Stimulated activated effector memory CD8-positive, alpha-beta T cell treated with anti-CD3 and anti-CD28 coated beads, Interleukin-12 subunit alpha, Interleukin-12 subunit beta, amount 100 ng/mL, for 72 hours (primary cell): ENCODE results near the gene FBXW4.
A peak's percentile ranks its signal among the peaks of the same experiment; 100 is the strongest.

Experiments
- ATAC-seq: fragments of 150-1000 bp; cut with Tn5 transposase; 2 replicates; pipeline ENCODE4 v1.10.0; 2021
- DNase-seq, 2 donors: peaks; one replicate each; pipeline ENCODE4 v3.0.0; 2021 to 2022; ENCODE audit warnings: low spot score in 2 of 2
- H3K27ac Mint-ChIP-seq: one replicate; pipeline ENCODE4 v1.8.0; 2022; ENCODE audit warnings: mild to moderate bottlenecking, mixed read lengths
- H3K36me3 Mint-ChIP-seq: one replicate; pipeline ENCODE4 v1.8.0; 2022; ENCODE audit warnings: mild to moderate bottlenecking, mixed read lengths
- H3K4me1 Mint-ChIP-seq: one replicate; pipeline ENCODE4 v1.8.0; 2022; ENCODE audit warnings: mixed read lengths
- H3K4me3 Mint-ChIP-seq: one replicate; pipeline ENCODE4 v1.8.0; 2022; ENCODE audit warnings: mild to moderate bottlenecking, mixed read lengths
- H3K9me3 Mint-ChIP-seq: one replicate; pipeline ENCODE4 v1.8.0; 2022; ENCODE audit warnings: mixed read lengths

Gene FBXW4

GRCh38 chr10:101618871-101619270 is 76.1 kb downstream of the FBXW4 start:
- Mint-ChIP-seq H3K27ac (peak overlapping the region; percentile 81), H3K9me3 (no peaks in the 10 kb centered on the region), H3K36me3 (peaks cover 59% of the 10 kb centered on the region), H3K4me3 (no peak overlapping the region), H3K4me1 (peaks cover 11% of the 10 kb centered on the region)
- ATAC-seq: no peak
- no peak for DNase-seq

GRCh38 chr10:101617824-101618568 is 77.0 kb downstream of the FBXW4 start:
- DNase-seq (no peak), ATAC-seq (no peak)
- H3K9me3 Mint-ChIP-seq: no peaks in the 10 kb centered on the region
- H3K27ac Mint-ChIP-seq: peak overlapping the region; percentile 82
- H3K4me1 Mint-ChIP-seq: peaks cover 11% of the 10 kb centered on the region
- H3K36me3 Mint-ChIP-seq: peaks cover 51% of the 10 kb centered on the region
- H3K4me3 Mint-ChIP-seq: no peak overlapping the region

- Mint-ChIP-seq H3K4me1 (peaks cover 11% of the 10 kb centered on the region), H3K9me3 (no peaks in the 10 kb centered on the region), H3K27ac (peak overlapping the region; percentile 82), H3K36me3 (peaks cover 43% of the 10 kb centered on the region), H3K4me3 (no peak overlapping the region)
- DNase-seq: no peak
- no peak for ATAC-seq
These were observed 77.7 kb downstream of the FBXW4 start for GRCh38 chr10:101617102-101617823.

DNA sequence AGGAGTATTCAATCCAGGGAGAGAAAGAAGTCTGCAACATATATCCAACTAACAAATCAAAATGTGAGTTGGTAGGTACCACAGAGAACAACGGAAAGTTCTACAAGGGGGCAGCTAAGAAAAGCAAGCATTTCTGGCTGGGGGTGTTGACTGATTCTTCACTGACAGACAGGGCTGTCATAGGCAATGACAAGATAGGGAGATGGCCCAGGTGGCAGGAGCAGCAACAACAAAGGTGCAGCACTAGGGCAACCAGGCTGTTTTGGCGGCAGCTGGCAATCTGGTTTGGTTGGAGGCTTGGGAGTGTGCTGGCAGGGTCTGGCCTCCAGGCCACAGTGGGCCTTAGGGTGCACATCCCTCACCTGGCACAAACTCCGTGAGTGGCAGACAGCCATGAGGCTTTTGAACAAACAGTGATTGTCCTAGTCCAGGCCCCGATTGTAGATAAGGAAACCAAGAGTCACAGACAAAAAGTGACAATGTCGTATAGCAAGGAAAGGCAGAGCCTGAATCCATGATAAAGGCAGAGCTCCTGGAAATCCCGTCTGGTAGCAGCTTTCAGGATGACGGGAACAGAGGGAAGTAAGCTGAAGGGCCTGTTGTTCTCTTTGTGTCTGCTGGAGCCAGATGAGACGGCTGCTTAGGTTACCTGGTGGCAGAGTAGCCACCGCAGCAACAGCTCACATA is 78.4 kb downstream of the FBXW4 start:
- ATAC-seq: no peak
- peaks cover 14% of the 10 kb centered on the region for H3K4me1 Mint-ChIP-seq
- DNase-seq: no peak
- H3K36me3 Mint-ChIP-seq: peaks cover 40% of the 10 kb centered on the region
- H3K4me3 Mint-ChIP-seq: no peak overlapping the region
- peak overlapping the region; percentile 84 for H3K27ac Mint-ChIP-seq
- H3K9me3 Mint-ChIP-seq: no peaks in the 10 kb centered on the region

GRCh38 chr10:101615525-101616116 is 79.3 kb downstream of the FBXW4 start:
- no peaks in the 10 kb centered on the region for H3K9me3 Mint-ChIP-seq
- H3K36me3 Mint-ChIP-seq: peaks cover 39% of the 10 kb centered on the region
- H3K4me1 Mint-ChIP-seq: peaks cover 17% of the 10 kb centered on the region
- no peak overlapping the region for H3K4me3 Mint-ChIP-seq
- ATAC-seq (no peak), DNase-seq (no peak)
- peak overlapping the region; percentile 84 for H3K27ac Mint-ChIP-seq

DNA sequence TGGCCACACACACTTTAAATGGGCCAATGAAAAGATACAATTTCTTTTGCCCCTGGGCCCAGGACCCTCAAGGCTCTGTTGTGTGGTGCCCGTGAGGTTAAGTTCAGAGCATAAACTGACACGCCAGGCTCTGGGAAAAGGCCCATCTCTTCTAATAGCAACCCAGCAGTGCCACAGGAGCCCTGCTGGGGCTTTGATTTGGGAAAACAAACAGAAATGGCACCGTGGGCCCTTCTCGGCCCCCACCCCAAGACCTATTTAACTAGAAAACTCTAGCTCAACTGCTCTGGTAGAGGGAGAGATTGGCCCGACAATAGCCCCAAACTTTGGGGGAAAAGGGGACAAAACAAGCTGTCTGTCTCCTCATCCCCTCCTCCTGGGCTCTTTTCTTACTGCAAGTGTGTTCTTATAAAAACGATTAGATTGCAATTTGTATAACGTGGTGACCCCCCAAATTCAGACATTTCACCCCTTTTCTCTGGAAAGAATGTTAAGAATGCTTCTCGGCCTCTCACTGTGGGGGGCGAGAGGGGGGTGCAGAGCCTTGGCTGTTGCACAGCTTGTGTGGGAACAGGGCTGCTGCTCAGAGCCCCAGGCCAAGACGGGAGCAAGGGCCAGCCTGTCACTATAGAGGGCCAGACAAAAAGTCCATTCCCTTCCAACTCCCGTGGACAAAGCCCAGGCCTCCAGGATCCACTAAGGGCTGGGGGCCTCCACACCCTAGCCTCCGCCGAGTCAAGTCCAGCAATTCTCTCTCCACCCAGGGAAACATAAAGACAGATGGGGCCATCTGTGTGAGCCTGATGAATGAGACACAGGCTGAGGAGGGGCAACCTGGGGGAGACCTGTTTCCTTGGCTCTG is 80.1 kb downstream of the FBXW4 start:
- DNase-seq (no peak), ATAC-seq (no peak)
- Mint-ChIP-seq H3K36me3 (peaks cover 40% of the 10 kb centered on the region), H3K27ac (peak overlapping the region; percentile 84), H3K4me1 (peaks cover 17% of the 10 kb centered on the region), H3K4me3 (no peak overlapping the region), H3K9me3 (no peaks in the 10 kb centered on the region)

DNA sequence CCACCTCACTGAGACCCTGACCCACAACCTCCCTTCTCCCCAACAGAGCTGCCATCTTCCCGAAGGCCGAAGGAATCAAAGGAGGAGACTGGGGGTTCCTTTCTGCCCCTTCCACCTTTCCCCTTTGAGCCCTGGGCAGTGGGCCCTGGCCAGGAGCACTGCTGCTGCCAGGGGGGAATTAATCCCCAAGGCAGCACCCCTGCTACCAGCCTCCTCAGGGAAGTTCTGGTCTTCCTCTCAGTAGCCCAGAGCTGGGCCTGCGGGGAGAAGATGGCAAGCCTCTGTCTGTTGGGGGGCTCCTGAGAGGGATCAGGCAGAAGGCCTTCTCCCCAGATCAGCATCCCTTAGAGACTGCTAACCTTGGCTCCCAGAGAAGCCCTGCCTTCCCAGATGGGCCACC is 81.3 kb downstream of the FBXW4 start:
- no peaks in the 10 kb centered on the region for H3K9me3 Mint-ChIP-seq
- DNase-seq (no peak), ATAC-seq (no peak)
- no peak overlapping the region for H3K4me3 Mint-ChIP-seq
- H3K36me3 Mint-ChIP-seq: peaks cover 37% of the 10 kb centered on the region
- peak overlapping the region; percentile 84 for H3K27ac Mint-ChIP-seq
- peaks cover 17% of the 10 kb centered on the region for H3K4me1 Mint-ChIP-seq

- H3K4me1 Mint-ChIP-seq: peaks cover 17% of the 10 kb centered on the region
- no peak overlapping the region for H3K4me3 Mint-ChIP-seq
- H3K9me3 Mint-ChIP-seq: no peaks in the 10 kb centered on the region
- ATAC-seq: no peak
- DNase-seq: no peak
- peak overlapping the region; percentile 84 for H3K27ac Mint-ChIP-seq
- H3K36me3 Mint-ChIP-seq: peaks cover 34% of the 10 kb centered on the region
These were observed 82.1 kb downstream of the FBXW4 start for GRCh38 chr10:101612872-101613271.

DNA sequence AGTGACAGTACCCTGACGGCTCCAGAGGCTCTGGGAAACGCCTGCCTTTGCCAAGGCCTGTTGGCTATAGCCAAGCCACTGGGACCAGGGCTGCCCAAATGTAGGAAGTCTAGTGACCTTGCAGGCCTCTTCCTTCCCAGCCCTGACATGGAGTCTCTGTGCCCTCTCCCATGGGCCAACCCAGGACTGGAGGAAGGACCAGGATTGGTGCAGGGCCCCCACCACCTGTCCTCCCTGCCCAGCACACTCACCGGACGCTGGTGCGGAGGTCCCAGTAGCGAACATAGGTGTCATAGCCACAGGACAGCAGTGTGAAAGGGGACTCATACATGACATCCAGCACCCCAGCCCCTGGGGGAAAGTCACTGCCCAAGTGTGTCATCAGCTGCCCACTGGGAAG is 82.9 kb downstream of the FBXW4 start:
- Mint-ChIP-seq H3K4me3 (no peak overlapping the region), H3K9me3 (no peaks in the 10 kb centered on the region), H3K36me3 (peaks cover 36% of the 10 kb centered on the region), H3K4me1 (peaks cover 12% of the 10 kb centered on the region), H3K27ac (peak overlapping the region; percentile 92)
- DNase-seq: no peak
- ATAC-seq: no peak

- ATAC-seq: peak; percentile 75
- H3K36me3 Mint-ChIP-seq: peaks cover 43% of the 10 kb centered on the region
These were observed 83.7 kb downstream of the FBXW4 start for GRCh38 chr10:101611096-101611905.

DNA sequence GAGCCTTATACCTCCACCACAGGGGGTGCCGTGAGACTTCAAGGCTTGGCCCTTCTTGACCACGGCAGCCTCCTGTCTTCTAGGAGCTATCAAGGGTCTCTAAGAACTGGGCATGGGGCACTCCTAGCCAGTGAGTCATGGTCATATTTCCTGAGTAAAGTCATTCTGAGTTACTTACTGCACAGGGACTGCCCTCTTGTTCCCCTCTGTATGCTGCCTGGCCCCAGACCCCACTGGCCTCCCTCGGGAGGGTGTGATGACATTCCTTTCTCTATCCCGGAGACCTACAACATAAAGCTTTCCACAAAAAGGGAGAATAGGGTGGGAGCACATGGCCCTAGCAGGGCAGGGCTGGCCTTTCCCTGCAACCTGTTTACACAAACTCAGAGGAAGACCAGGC is 85.5 kb downstream of the FBXW4 start:
- H3K36me3 Mint-ChIP-seq: peaks cover 57% of the 10 kb centered on the region
- no peak for DNase-seq
- ATAC-seq: no peak
- peaks cover 11% of the 10 kb centered on the region for H3K4me1 Mint-ChIP-seq
- no peak overlapping the region for H3K4me3 Mint-ChIP-seq
- peak overlapping the region; percentile 85 for H3K27ac Mint-ChIP-seq
- H3K9me3 Mint-ChIP-seq: no peaks in the 10 kb centered on the region

More at GRCh38 chr10:101611096-101611905, 83.7 kb downstream of the FBXW4 start:
- peak overlapping the region; percentile 92 for H3K27ac Mint-ChIP-seq
- H3K9me3 Mint-ChIP-seq: no peaks in the 10 kb centered on the region
- H3K4me1 Mint-ChIP-seq: peaks cover 11% of the 10 kb centered on the region
- no peak for DNase-seq
- no peak overlapping the region for H3K4me3 Mint-ChIP-seq

GRCh38 chr10:101607124-101607523 is 87.8 kb downstream of the FBXW4 start:
- Mint-ChIP-seq H3K9me3 (no peaks in the 10 kb centered on the region), H3K4me1 (peaks cover 11% of the 10 kb centered on the region), H3K27ac (peak overlapping the region; percentile 85), H3K4me3 (no peak overlapping the region), H3K36me3 (peaks cover 57% of the 10 kb centered on the region)
- ATAC-seq: no peak
- no peak for DNase-seq

- no peaks in the 10 kb centered on the region for H3K4me1 Mint-ChIP-seq
- no peaks in the 10 kb centered on the region for H3K9me3 Mint-ChIP-seq
- ATAC-seq: peak; percentile 90
- H3K36me3 Mint-ChIP-seq: peaks cover 27% of the 10 kb centered on the region
- peak; percentile 62 to 86 for DNase-seq
- no peak overlapping the region for H3K4me3 Mint-ChIP-seq
- no peak overlapping the region for H3K27ac Mint-ChIP-seq
These were observed 92.1 kb downstream of the FBXW4 start for GRCh38 chr10:101602761-101603398.
